Ammon's horn (tissue), 1 donor: ENCODE results near the gene NCS1.
A peak's percentile ranks its signal among the peaks of the same experiment; 100 is the strongest.

ENCODE experiments used
- DNase-seq: peaks from one replicate; pipeline ENCODE4 v3.0.0-alpha.2; 2016; ENCODE audit warnings: low spot score

NCS1 gene

GRCh38 chr9:130176760-130177159, 4.6 kb downstream of the NCS1 start:
- no peak for DNase-seq

- DNase-seq, result no peak
Observed at GRCh38 chr9:130177898-130178805, 5.9 kb downstream of the NCS1 start.

GRCh38 chr9:130179331-130179907, 7.2 kb downstream of the NCS1 start:
- no peak for DNase-seq

GRCh38 chr9:130180516-130180915, 8.3 kb downstream of the NCS1 start:
- no peak for DNase-seq

- no peak for DNase-seq
Observed at GRCh38 chr9:130181678-130182380, 9.6 kb downstream of the NCS1 start.

GRCh38 chr9:130182381-130182909, 10.2 kb downstream of the NCS1 start:
- DNase-seq, result no peak

GRCh38 chr9:130183133-130183762, 11.0 kb downstream of the NCS1 start:
- no peak for DNase-seq

GRCh38 chr9:130185017-130185416, 12.8 kb downstream of the NCS1 start:
- no peak for DNase-seq

- DNase-seq, result no peak
Observed at GRCh38 chr9:130185490-130186031, 13.4 kb downstream of the NCS1 start.

- DNase-seq, result no peak
Observed at GRCh38 chr9:130186051-130186450, 13.8 kb downstream of the NCS1 start.

GRCh38 chr9:130186839-130187522, 14.8 kb downstream of the NCS1 start:
- DNase-seq, result no peak

GRCh38 chr9:130187523-130187846, 15.3 kb downstream of the NCS1 start:
- no peak for DNase-seq

GRCh38 chr9:130188860-130189481, 16.8 kb downstream of the NCS1 start:
- no peak for DNase-seq

GRCh38 chr9:130189840-130190239, 17.6 kb downstream of the NCS1 start:
- DNase-seq, result no peak

- DNase-seq, result no peak
Observed at GRCh38 chr9:130191068-130191748, 19.0 kb downstream of the NCS1 start.

- DNase-seq, result peak; percentile 50
Observed at GRCh38 chr9:130191749-130192120, 19.5 kb downstream of the NCS1 start.

- no peak for DNase-seq
Observed at GRCh38 chr9:130192382-130192999, 20.3 kb downstream of the NCS1 start.

- no peak for DNase-seq
Observed at GRCh38 chr9:130193103-130193502, 20.9 kb downstream of the NCS1 start.

GRCh38 chr9:130193531-130194377, 21.6 kb downstream of the NCS1 start:
- no peak for DNase-seq
